Activated CD4-positive, alpha-beta T cell treated with anti-CD3 and anti-CD28 coated beads for 48 hours (primary cell): ENCODE data around the gene SH2B3.

ENCODE experiments used
- DNase-seq: peaks from one replicate; pipeline ENCODE4 v3.0.0-alpha.2; 2020

Gene SH2B3

GRCh38 chr12:111429828-111430432 lies 24.2 kb downstream of the SH2B3 start:
- DNase-seq, result peak; percentile 60

DNA sequence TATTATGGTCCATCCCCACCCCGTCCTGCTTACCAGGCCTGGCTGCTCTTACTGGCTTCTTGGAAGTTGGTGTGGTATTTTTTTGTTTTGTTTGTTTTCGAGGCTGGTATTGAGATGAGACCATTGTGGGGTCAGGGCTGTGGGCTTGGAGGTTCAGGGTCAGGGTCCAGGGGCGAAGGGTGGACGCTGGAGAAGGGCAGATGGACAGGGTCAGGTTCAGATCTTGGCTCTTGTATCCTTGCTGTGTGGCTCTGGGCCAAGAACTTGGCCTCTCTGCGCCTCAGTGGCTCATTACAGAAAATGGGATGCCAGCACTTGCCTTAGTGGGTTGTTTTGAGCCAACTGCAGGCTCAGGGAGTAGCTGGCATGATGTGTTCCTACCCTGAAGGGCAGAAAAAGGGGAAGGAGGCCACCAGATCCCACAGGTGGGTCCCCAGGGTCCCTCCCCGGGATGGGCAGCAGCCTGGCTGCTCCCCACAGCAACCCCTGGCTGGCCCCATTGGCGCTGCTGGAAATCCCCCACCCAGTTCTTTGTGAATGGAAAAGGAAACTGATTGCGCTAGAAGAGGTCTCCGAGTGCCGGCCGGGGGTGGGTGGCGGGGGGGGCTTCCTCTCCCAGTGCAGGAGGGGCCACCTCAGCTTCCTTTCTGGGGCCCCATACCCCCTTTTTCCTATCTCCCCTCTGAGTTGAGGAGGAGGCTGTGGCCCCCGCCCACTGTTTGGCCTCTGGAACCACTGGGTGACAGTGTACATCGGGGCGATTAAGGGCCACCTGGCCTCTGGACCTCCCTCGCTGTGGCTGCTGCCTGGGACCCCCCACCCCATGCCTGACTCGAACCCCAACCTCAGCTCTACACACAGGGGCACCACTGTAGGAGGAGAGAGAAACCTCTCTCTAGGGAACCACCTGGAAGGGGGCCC lies 25.0 kb downstream of the SH2B3 start:
- peak; percentile 73 for DNase-seq

DNA sequence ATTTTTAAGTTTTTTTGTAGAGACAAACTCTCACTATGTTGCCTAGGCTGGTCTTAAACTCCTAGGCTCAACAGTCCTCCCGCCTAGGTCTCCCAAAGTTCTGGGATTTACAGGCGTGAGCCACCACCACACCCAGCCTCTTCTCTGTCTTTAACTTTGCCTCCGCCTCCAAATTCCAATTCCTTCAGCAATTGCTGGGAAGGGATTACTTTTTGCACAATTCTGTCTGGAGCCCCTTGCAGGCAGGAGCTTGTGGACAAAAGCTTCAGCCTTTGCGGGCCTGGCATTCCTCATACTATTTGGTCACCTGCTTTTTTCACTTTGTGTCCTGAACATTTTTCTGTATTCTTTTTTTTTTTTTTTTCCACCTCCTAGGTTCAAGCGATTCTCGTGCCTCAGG lies 26.0 kb downstream of the SH2B3 start:
- DNase-seq, result no peak

DNA sequence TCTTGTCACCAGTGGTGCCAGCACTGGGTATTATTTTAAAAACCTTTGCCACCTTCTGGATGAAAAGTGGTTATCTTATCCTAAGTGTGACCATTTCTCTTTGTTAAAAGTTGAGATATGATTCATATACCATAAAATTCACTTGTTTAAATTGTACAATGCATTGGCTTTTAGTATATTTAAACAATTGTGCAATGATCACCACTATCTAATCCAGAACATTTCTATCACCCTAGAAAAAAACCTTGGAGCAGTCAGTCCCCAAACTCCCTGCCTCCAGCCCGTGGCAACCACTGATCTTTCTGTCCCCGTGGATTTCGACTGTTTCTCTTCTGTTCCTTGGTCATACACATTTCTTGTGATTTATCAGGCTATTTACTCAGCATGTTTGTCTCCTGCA lies 28.3 kb downstream of the SH2B3 start:
- no peak for DNase-seq

- DNase-seq, result peak; percentile 85
These were observed 29.1 kb downstream of the SH2B3 start for GRCh38 chr12:111434680-111435338.

DNA sequence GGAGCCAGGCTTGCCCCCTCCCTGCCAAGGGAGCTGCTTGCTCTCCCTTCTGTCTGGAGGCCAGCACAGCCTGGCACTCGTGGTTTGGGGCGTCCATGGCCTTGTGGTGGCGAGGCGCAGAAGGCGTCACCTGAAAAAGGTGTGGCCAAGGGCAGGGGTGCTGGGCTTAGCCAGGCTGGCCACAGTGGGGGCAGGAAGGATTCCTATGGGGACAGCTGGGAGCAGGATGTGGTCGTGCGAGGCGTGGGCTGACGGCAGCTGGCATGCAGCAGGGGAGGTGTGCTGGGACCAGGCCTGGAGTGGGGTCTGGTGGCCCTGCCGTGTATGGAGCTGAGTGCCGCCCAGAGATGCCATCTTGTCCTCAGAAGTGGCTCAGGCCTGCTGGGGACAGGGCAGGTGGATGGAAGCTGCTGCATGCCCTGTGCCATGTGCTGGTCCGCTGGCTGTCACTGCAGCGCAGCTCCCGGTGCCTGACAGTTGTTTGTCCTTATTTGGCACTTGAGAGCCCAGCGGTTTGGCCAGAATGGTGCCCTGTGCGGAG lies 30.0 kb downstream of the SH2B3 start:
- DNase-seq, result no peak

GRCh38 chr12:111436266-111436665 lies 30.5 kb downstream of the SH2B3 start:
- no peak for DNase-seq

DNA sequence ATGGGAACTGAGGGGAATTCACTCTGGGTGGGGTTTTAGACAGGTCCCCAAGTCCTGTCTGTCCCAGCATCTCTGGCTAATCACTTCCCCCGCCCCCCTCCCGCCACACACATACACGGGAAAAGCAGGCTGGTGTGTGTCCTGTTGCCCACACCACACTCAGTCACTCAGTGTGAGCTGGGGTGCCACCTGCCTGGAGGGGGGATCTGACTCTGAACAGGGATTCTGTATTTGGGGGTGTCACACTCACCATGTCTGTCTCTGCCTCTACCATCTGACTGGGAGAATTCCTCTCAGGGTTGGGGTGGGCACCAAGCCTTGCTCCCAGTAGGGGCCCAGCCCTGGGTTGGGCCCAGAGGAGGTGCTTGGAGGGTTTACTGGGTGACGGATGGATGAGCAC lies 31.1 kb downstream of the SH2B3 start:
- DNase-seq, result no peak

DNA sequence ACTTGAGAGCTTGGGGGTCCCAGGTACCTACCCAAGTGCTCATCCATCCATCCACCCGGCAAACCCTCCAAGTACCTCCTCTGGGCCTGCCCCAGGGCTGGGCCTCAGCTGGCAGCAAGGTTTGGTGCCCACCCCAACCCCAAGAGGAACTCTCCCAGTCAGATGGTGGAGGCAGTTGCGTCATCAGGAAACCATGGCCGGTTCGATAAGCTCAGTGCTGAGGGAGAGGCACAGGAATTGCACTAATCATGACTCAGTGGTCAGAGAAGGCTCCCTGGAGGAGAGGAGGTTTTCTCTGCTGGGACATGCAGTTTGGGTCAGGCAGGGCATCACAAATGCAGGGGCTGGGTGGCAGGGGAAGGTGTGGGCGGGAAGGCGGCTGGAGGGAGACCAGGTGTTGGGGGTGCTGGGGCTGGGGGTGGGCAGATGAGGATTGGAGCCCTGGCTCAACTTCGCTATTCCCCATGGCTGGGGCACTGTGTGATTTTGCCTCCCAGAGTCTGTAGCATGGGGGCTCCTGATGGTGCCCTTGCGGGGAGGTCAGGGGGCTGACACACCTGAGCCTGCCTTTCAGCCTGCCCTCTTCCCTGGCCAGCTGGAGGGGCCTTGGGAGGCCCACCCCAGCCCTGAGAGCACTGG lies 32.2 kb downstream of the SH2B3 start:
- DNase-seq, result no peak

DNA sequence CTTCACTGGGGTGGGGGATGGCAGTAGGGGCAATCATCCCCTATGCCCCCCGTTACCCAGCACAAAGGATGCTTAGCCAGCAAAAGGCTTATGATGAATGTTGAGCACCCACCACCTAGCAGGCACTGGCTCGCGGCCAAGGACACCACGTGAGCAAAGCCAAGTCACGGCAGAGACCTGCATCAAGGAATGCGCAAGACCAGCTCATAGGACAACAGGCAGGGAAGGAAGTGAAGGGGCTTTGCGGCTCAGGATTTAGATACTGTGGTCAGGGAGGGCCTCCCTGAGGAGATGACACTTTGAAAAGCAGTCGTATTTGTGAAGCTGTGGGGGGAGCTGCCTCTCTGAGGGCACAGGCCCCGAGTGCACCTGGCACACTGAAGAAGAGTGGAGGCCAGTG lies 32.8 kb downstream of the SH2B3 start:
- DNase-seq, result peak; percentile 64

GRCh38 chr12:111439657-111440151 lies 34.0 kb downstream of the SH2B3 start:
- no peak for DNase-seq

- DNase-seq, result no peak
These were observed 34.4 kb downstream of the SH2B3 start for GRCh38 chr12:111440152-111440551.

- no peak for DNase-seq
These were observed 34.9 kb downstream of the SH2B3 start for GRCh38 chr12:111440631-111441030.

GRCh38 chr12:111441107-111441928 lies 35.6 kb downstream of the SH2B3 start:
- DNase-seq, result no peak

DNA sequence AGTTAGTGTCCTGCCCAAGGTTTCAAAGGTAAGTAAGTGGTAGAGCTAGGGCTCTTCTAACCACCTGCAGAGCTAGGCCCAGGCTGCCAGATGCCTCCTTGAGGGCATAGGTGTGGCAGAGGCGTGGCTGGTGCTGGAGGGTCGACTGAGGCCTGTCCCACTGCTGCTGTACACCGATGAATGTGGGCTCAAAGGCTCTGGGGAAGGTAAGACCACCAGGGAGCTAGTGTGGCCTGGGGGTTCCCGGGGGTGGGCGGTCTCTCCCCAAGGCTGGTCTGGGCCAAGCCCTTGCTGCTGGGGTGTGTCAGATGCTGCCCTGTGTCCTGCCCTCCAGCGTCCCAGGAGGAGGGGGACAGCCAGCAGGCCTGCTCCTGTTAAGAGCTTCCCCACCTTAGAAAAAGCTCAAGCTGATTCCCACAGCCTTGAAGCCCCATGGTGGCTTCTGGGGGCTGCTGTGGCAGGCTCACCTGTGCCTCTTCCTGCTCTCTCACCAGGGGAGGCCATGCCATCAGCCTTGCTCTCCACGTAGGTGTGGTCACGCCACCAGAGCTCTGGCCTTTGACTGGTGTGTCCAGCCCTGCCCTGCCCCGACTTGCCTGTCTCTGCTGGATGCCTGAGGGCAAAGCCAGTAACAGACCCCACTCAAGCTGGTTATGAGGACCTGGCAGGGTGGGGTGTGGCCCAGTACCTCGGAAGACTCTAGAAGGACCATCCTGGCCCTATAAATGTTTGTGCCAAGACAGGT lies 36.8 kb downstream of the SH2B3 start:
- no peak for DNase-seq

- no peak for DNase-seq
These were observed 37.4 kb downstream of the SH2B3 start for GRCh38 chr12:111443086-111443485.

GRCh38 chr12:111443586-111443985 lies 37.9 kb downstream of the SH2B3 start:
- DNase-seq, result peak; percentile 75

GRCh38 chr12:111444314-111444924 lies 38.7 kb downstream of the SH2B3 start:
- peak; percentile 51 for DNase-seq

DNA sequence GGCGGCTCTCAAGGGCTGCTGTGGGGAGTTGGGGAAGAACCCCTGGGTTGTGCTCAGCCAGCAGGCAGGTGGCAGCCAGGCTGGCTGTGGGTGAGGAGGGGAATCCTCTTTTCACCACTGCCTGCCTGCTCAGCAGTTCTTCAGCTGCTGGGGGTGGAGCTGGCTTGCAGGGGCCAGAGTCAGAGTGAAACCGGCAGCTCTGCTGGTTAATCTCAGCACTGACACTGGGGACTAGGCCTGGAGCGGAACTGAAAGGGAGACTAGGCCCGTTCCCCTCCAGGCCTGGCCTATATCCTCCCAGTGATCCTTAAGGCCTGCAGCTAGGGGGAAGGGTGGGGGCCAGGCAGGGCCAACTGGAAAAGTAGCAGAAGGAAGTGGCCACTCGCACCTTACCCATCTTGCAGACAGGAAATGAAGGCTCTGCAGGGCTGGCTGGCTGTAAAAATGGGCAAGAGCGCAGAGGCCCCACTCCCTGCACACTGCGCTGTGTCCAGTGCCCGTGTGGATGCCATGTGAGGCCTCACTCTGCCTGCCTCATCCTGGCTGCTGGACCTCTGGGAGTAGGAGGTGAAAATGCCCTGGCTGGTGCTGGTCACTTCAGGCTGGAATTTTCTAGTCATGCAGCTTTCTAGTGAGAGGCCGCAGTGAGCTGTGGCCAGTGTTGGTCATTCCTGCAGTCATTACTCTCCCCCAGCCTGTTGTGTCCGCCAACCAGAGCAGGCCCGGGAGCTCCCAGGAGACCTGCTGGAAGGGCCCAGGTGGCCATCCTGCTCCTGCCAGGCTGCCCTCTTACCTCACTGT lies 39.4 kb downstream of the SH2B3 start:
- DNase-seq, result peak; percentile 92
